GM12874 (cell line): ENCODE data around the gene ZNF503.

ENCODE experiments used
- TF ChIP-seq, protein P1 (sequence below): IDR thresholded peaks from 2 replicates; pipeline ENCODE4 v1.5.1; 2011; ENCODE audit warnings: low read depth, mild to moderate bottlenecking, control low read depth, low read length, moderate library complexity; ENCODE audit not compliant: insufficient read depth

The ZNF503 gene

DNA sequence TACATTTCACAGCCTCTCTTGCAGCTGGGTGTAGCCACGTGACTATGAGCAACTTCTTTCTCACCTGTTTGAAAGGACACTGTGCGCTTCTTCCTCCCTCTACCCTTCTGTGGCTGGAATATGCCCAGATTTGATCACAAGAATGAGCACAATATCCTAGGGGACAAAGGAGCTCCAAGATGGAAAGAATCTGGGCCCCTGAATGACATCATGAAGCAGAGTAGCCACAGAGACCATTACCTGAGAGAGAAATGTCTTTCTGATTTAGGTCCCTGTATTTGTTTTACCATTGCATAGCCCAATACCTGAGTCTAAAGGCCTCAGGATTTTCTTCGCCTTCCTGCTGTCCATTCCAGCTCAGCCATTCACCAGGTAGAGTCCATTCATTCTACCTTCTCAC, 15.4 kb downstream of the ZNF503 start:
- TF ChIP-seq, protein P1, sequence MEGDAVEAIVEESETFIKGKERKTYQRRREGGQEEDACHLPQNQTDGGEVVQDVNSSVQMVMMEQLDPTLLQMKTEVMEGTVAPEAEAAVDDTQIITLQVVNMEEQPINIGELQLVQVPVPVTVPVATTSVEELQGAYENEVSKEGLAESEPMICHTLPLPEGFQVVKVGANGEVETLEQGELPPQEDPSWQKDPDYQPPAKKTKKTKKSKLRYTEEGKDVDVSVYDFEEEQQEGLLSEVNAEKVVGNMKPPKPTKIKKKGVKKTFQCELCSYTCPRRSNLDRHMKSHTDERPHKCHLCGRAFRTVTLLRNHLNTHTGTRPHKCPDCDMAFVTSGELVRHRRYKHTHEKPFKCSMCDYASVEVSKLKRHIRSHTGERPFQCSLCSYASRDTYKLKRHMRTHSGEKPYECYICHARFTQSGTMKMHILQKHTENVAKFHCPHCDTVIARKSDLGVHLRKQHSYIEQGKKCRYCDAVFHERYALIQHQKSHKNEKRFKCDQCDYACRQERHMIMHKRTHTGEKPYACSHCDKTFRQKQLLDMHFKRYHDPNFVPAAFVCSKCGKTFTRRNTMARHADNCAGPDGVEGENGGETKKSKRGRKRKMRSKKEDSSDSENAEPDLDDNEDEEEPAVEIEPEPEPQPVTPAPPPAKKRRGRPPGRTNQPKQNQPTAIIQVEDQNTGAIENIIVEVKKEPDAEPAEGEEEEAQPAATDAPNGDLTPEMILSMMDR: no peak

DNA sequence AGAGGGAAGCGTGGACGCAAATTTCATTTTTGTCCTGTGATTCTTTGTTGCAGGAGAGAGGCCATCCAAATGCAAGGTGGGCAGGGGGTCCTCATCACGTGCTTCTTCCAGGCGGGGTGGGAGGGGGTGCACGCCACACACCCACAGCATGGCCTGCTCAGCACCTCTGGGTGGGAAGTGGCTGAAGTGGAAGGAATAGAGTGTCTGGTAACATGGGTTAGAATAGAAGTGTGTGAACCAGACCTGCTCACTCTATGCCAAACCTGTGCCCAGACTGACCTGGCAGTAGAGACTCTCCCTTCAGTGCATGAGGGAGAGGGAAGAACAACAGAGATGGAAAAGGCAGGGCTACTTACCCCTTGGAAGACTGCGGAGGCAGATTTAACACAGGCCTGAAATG, 21.7 kb downstream of the ZNF503 start:
- TF ChIP-seq, protein P1: no peak

DNA sequence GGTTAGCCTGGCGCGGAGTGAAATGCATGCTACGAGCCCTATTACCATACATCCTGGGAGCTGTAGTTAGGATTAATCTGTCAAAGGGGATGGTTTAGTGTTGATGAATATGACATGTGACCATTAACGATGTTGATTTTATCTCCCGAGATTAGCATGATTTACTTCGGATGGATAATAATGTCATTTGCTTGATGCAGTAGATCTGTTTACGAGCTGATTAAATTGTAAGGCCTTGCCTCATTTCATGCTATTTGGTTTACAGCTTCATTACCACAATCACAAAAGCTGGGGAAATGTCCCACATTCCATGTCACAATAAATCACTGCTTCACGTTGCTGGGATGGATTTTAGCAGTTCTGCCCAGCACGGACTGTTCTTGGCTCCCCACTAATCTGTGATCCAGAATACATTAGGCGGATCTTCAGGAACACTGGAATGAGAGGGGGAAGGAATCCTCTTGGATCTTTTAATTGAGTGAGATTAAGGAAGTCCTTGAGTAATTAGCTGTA, 22.3 kb downstream of the ZNF503 start:
- TF ChIP-seq, protein P1: no peak

DNA sequence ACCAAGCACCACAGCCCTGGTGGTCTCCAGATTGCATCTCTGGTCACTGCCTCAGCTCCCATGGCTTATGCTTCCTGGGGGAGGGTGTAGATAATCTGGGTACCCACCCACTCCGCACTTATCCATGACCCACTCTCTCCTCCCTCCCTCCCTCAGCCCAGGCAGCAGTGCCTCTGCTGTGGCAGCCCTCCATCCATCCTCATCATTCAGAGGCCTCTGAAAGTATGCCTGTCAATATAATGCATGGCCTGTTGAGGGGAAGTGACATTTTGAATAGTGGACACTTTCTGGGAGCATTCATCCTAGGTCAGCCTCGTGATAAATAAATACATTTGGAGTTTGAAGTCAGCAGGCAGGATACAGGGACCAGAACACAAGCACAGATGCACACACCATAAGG, 23.2 kb downstream of the ZNF503 start:
- TF ChIP-seq, protein P1: no peak

DNA sequence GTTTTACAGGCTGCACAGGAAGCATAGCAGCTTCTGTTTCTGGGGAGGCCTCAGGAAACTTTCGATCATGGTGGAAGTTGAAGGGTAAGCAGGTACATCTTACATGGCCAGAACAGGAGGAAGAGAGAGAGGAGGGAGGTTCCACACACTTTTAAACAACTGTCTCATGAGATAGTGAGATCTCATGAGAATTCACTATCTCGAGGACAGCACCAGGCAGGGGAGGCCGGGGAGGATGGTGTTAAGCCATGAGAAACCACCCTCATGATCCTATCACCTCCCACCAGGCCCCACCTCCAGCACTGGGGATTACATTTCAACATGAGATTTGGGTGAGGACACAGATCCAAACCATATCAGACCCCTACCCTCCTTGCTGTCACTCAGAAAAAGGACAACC, 23.7 kb downstream of the ZNF503 start:
- TF ChIP-seq, protein P1: no peak

DNA sequence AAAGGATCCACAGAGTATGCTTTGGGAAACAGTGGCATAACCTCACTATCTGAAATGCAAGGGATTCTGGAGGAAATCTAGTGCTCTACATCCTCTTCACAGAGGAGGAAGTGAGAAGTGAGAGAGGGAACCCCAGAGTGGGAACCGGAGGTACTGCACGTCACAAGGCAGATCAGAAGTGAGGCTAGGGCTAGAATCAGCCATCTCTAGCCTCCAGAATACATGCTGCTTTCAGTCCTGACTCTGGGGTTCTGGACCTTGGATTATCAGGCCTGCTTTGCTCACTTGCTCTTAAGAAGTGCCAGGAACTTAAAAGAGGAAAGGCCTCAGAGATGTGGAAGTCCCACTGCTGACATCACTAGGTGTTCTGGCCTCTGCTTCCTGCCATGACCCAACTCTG, 25.7 kb downstream of the ZNF503 start:
- TF ChIP-seq, protein P1: no peak

DNA sequence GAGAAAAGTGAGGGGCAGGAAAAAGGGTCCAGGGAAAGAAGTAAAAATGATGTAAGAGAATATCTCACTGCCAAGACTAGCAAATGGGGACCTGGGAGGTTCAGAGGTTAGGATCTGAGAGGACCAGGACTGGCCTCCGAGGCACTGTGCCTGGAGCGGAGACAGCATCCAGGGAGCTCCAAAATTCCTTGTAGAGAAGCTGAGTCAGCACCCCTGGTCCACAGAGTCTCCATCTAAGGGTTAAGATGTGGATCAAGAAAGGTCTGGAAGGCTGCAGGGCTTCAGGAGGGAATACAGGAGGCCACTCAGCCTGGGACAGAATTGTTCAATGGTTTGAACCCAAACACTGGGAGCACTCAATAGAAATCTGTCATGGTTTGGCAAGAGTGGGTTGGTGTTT, 30.6 kb downstream of the ZNF503 start:
- TF ChIP-seq, protein P1: no peak
